Ramos (cell line): Measurements from ENCODE around the gene TLE1.
"Not testable (repeated sequence)": the region's sequence is repeated elsewhere in the genome, so short reads cannot be mapped to it uniquely, and the experiment has no call there.

Source experiments
- in situ Hi-C: fragments of 300-500 bp; cut with MboI; formaldehyde crosslinking; loops from one replicate; pipeline ENCODE4 v1.14.3; 2022; ENCODE audit warnings: low sequenced_read_pairs; ENCODE audit not compliant: unreplicated experiment

The TLE1 gene

GRCh38 chr9:81661339-81661738 lies 28.0 kb downstream of the TLE1 start:
- in situ Hi-C loops = no loop called here

- in situ Hi-C loops = no loop called here
Observed at GRCh38 chr9:81656871-81657337, 32.4 kb downstream of the TLE1 start.

- in situ Hi-C loops = no loop called here
Observed at GRCh38 chr9:81656004-81656403, 33.3 kb downstream of the TLE1 start.

- in situ Hi-C loops = no loop called here
Observed at GRCh38 chr9:81653240-81653639, 36.1 kb downstream of the TLE1 start.

GRCh38 chr9:81652058-81652687 lies 37.2 kb downstream of the TLE1 start:
- in situ Hi-C loops = no loop called here

DNA sequence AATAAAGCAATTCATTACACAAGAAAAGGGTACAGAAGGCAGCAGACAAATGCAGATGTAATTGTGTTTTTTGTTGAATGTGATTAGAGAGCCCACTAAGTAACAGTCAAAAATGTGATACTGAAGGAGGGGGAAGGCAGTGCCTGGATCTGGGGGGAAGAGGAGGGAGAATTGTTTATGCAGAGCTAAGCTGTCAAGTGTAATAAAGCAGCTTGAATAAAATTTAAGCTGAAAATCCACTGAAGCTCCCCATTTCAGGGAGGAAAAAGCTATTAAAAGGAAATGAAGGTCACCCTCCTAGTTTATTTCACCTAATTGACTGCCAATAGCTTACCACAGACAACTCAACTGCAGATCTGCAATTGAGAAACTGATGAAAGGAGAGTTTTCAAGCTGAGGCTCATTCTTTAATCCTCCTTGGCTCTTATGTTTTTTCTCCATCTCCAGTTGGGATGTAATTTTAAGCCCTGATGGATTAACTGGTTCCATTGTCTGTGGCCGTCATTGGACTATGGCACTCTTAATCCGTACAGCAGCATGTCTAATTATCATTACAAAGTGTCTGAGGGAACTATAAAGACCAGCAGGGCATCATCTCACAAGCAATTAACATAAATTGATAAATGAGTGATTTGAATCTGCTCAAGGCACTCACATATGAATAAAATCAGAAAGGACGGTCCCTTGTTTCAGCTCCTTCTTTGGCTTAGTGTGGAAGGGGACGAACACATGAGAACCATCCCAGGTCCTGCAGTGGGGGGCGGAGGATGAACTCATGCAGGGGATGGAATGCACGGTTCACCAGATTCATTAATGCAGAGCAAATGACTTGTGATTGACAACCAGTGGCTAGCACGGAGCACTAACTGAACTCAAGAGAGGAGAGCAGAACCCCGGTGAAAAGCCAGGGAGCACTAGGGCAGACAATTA lies 38.5 kb downstream of the TLE1 start:
- in situ Hi-C loops = no loop called here

GRCh38 chr9:81649475-81650240 lies 39.7 kb downstream of the TLE1 start:
- in situ Hi-C loops = no loop called here

DNA sequence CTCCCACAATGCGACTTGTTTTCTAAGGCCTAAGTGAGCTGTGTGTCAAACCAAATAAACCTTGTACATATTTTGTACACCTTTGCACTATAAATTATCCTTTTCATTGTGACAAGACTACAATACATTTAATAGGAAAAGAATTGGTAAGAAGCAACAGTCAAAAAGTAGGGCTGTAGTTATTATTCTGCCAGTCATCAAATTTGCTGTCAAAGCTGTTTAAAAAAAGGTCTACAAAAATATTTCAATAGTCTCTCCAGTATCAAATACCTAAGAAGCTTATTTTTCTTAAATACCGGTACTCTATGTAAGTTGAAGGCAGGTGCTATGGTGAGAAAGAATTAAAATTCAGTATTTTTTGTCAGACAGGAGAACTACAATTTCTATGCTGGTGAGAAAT lies 40.5 kb downstream of the TLE1 start:
- in situ Hi-C loops = no loop called here

DNA sequence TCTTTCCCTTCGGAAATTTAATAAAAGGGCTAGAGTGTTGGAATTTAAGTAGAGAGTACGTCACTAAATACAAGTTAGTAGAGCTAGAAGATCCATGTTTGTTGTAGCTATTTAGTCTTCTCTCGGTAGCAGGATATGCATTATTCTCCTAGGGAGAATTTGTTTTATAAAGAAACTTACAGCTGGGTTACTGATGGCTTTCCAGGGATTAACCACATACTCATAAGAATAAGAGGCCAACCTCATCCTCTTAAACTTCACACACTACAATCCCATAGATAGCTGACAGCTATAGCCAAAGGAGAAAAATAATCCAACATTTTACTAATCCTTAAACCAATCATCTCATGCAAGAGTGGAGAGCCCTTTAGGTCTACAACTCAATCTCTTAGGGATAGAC lies 43.0 kb downstream of the TLE1 start:
- in situ Hi-C loops = no loop called here

DNA sequence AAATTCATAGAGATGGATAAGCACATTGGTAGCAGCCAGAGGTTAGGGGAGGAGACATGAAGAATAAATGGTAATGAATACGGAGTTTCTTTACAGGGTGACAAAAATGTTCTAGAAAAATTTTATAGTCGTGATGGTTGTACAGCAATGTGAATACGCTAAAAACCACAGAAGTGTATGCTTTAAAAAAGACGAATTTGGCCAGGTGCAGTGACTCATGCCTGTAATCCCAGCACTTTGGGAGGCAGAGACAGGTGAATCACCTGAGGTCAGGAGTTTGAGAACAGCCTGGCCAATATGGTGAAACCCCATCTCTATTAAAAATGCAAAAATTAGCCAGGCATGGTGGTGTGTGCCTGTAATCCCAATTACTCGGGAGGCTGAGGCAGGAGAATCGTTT lies 44.8 kb downstream of the TLE1 start:
- in situ Hi-C loops = not testable (repeated sequence)

GRCh38 chr9:81637276-81637675 lies 52.1 kb downstream of the TLE1 start:
- in situ Hi-C loops = no loop called here

- in situ Hi-C loops = no loop called here
Observed at GRCh38 chr9:81636255-81636599, 53.1 kb downstream of the TLE1 start.

GRCh38 chr9:81635521-81636254 lies 53.7 kb downstream of the TLE1 start:
- in situ Hi-C loops = no loop called here

- in situ Hi-C loops = no loop called here
Observed at GRCh38 chr9:81634915-81635516, 54.3 kb downstream of the TLE1 start.

DNA sequence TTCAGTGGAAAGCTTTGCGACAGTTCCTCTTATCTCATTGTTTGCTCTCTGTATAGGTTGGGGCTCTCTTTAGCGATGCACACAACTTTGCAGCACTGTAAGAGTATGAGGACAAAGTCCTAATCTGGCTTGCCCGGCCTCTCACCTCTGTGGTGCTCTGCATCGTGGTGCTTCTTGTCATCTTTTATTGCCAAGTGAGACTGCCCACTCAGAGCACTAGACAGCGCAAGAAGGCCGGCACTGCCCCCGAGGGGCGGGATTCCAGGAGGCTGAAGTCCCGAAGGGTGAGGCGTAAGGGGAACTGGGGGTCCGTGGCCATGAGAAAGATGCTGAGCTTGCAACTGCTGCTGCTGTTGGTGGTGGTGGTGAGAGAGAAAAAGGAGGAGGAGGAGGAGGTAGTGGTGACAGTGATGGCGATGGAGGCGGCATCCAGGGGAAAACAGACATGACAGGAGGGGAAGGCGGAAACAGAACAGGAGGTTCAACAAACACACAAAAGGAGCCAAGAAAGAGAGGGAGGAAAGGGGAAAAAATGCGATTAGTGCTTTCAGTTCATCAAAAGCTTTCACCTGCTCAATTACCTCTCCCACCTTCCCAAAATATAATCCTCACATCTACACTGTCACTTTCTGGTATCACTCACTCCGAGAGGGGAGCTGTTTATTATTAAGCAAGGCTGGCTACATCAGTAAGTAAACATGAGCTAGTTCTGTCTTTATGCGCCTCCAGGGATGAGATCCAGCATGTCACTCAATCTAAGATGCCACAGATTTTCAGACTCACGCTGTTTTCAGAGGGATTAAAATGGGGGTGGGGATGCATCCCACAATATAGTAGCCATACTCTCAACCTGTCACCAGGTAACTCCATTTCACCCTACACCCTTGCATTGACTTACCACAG lies 55.1 kb downstream of the TLE1 start:
- in situ Hi-C loops = no loop called here

DNA sequence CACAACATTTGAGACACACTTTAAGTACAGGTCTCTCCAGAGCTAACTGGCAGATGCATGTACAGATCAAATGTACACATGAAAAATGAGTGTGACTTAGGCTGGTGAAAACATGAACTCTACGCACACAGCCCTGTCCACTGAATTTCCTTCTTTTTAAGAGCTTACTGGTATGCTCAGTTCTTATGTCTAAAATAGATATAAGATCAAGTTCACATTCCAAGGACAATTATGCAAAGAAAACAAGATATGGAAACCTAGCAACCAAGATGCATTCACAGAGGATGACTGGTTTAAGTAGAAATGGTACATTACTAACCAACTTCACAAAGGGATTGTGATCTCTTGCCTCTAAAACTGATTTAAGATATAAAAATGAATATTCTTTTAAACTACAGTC lies 56.7 kb downstream of the TLE1 start:
- in situ Hi-C loops = no loop called here

DNA sequence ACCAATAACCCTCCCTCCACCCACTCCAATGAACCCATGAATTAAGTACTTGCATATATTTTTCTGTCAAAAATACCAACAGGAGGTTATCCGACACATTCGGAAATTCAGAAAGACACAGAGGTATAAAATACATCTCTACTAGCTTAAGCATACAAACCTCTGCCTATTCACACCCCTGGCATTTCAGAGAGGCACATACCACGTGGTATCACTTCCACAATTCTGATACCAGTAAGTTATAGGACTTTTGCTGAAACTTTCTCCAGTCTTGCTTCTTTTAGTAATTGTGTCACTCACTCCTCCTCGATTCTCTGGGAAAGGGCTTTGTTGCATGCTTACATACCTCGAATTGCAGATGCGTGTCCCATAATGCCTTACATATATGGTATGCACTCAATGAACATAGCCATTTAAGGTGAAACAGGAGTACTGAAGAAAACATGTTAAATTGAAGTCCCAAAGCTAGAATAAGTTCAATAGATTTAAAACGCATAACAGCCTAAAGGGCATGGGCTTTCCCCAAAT lies 58.1 kb downstream of the TLE1 start:
- in situ Hi-C loops = no loop called here

DNA sequence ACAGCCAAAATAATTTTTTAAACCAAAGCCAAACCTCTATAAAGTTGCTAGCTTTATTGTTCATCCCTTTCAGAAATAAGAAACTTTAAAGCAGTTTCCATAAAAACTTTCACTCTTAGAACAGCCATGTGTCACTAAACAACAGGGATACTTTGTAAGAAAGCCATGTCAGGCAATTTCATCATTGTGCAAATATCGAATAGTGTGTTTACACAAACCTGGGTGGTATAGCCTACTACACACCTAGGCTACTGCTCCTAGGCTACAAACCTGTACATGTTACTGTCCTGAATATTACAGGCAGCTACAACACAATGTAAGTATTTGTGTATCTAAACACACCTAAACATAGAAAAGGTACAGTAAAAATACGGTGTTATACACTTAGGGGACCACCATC lies 59.9 kb downstream of the TLE1 start:
- in situ Hi-C loops = no loop called here

DNA sequence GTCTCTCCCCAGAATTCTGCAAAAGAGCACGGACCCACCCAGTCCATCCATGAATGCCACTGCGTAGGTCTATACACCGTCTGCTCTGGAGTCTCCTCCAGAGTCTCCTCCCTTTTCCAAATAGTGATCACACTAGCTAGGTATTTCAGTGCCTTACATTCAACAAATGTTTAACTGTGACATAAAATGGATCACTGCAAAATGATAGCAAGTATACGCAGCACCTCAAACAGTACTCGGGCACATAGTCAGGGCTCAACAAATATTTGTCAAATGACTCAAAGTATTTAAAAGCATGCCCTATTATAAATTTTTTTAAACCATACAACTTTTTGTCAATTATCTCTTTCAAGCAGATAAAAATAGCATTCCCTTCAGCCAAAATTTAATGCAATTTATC lies 60.5 kb downstream of the TLE1 start:
- in situ Hi-C loops = no loop called here
